GM12873 (cell line): ENCODE measurements around the gene PRPF4.

Experiments
- CTCF ChIP-seq: IDR thresholded peaks from 2 replicates; pipeline ENCODE4 v1.5.1; 2012; ENCODE audit warnings: low read depth, mild to moderate bottlenecking, moderate library complexity, low read length, control low read depth; ENCODE audit not compliant: insufficient read depth; ENCODE audit errors: missing control alignments

The PRPF4 gene

GRCh38 chr9:113275157-113276131, at the start of gene PRPF4, which contains the start of gene CDC26:
Gene PRPF4, plus strand, starts transcription at chr9:113275658. Its CDS starts 86 bp downstream, at chr9:113275744.
Gene CDC26, minus strand, starts transcription at chr9:113275572. Its CDS starts 3,065 bp downstream, at chr9:113272507.
- no peak for TF ChIP-seq CTCF

GRCh38 chr9:113227436-113227835, 48.0 kb upstream of the PRPF4 start:
- no peak for TF ChIP-seq CTCF

GRCh38 chr9:113228130-113228665, 47.3 kb upstream of the PRPF4 start:
- no peak for TF ChIP-seq CTCF

- TF ChIP-seq CTCF, result no peak
Observed at GRCh38 chr9:113231701-113232100, 43.8 kb upstream of the PRPF4 start.

- no peak for TF ChIP-seq CTCF
Observed at GRCh38 chr9:113237026-113237425, 38.4 kb upstream of the PRPF4 start.

- no peak for TF ChIP-seq CTCF
Observed at GRCh38 chr9:113238202-113238858, 37.1 kb upstream of the PRPF4 start.

- no peak for TF ChIP-seq CTCF
Observed at GRCh38 chr9:113238859-113239232, 36.6 kb upstream of the PRPF4 start.
